ENCODE results near the gene CFAP77. TPM values are rescaled to one million over a fixed set of nuclear protein-coding genes. Genes with fewer than 3 reads are reported as not detected.

The CFAP77 gene
- total RNA-seq, 2 experiments from 2014 or later, result not detected

GRCh38 chr9:132584601-132585560 is 174.9 kb downstream of the CFAP77 start:
- Mint-ChIP-seq H3K9me3 (no peaks in the 10 kb centered on the region), H3K36me3 (ENCODE audit: low read depth) (no peaks in the 10 kb centered on the region), H3K4me3 (no peak overlapping the region), H3K27ac (no peak overlapping the region), H3K4me1 (ENCODE audit: low read depth) (peaks cover 12% of the 10 kb centered on the region), H3K27me3 (peaks cover 78% of the 10 kb centered on the region)
- CTCF ChIA-PET, result interaction anchor here (1.6 kb wide), 1 partner anchor 10 kb away, joined by 6 read pairs; no protein-coding TSS in a partner anchor
- DNase-seq, result no peak
- TF ChIP-seq CTCF (IDR thresholded peaks at IDR 0.05), result no peak
- intact Hi-C loops (cut with micrococcal nuclease), result no loop called here
- POLR2A ChIA-PET, result interaction anchor here (1.2 kb wide), 1 partner anchor 9 kb away, joined by 3 read pairs; no protein-coding TSS in a partner anchor
- ATAC-seq, result no peak

- DNase-seq (no peak), ATAC-seq (no peak)
- no peak overlapping the region for H3K27ac Mint-ChIP-seq
- H3K27me3 Mint-ChIP-seq, result peaks cover 77% of the 10 kb centered on the region
- peaks cover 16% of the 10 kb centered on the region for H3K4me1 Mint-ChIP-seq (ENCODE audit: low read depth)
- TF ChIP-seq CTCF (IDR thresholded peaks at IDR 0.05), result no peak
- H3K9me3 Mint-ChIP-seq, result no peaks in the 10 kb centered on the region
- POLR2A ChIA-PET, result interaction anchor here (1.2 kb wide), 1 partner anchor 10 kb away, joined by 3 read pairs; no protein-coding TSS in a partner anchor
- CTCF ChIA-PET, result interaction anchor here (0.8 to 1.6 kb wide), 3 partner anchors 12 to 172 kb away, joined by 3 to 6 read pairs (median 4); no protein-coding TSS in a partner anchor
- intact Hi-C loops (cut with micrococcal nuclease), result no loop called here
- H3K36me3 Mint-ChIP-seq (ENCODE audit: low read depth), result no peaks in the 10 kb centered on the region
- H3K4me3 Mint-ChIP-seq, result no peak overlapping the region
Measured at GRCh38 chr9:132585954-132586829, 176.2 kb downstream of the CFAP77 start.

GRCh38 chr9:132586830-132587591 is 177.0 kb downstream of the CFAP77 start:
- peaks cover 74% of the 10 kb centered on the region for H3K27me3 Mint-ChIP-seq
- H3K4me3 Mint-ChIP-seq, result no peak overlapping the region
- ATAC-seq (no peak), DNase-seq (no peak)
- no peaks in the 10 kb centered on the region for H3K36me3 Mint-ChIP-seq (ENCODE audit: low read depth)
- CTCF ChIA-PET, result interaction anchor here (1.2 to 1.6 kb wide), 3 partner anchors 11 to 172 kb away, joined by 4 to 6 read pairs (median 4); no protein-coding TSS in a partner anchor
- no peaks in the 10 kb centered on the region for H3K9me3 Mint-ChIP-seq
- intact Hi-C loops (cut with micrococcal nuclease), result no loop called here
- TF ChIP-seq CTCF (IDR thresholded peaks at IDR 0.05), result no peak
- POLR2A ChIA-PET, result no interaction called here
- no peak overlapping the region for H3K27ac Mint-ChIP-seq
- peaks cover 12% of the 10 kb centered on the region for H3K4me1 Mint-ChIP-seq (ENCODE audit: low read depth)

GRCh38 chr9:132587592-132587955 is 177.6 kb downstream of the CFAP77 start:
- no peak for DNase-seq
- intact Hi-C loops (cut with micrococcal nuclease), result no loop called here
- no peaks in the 10 kb centered on the region for H3K36me3 Mint-ChIP-seq (ENCODE audit: low read depth)
- H3K27ac Mint-ChIP-seq, result no peak overlapping the region
- no peak for ATAC-seq
- H3K27me3 Mint-ChIP-seq, result peaks cover 71% of the 10 kb centered on the region
- ChIA-PET POLR2A (no interaction called here), CTCF (interaction anchor here (1.2 kb wide), 1 partner anchor 12 kb away, joined by 4 read pairs; no protein-coding TSS in a partner anchor)
- no peak for TF ChIP-seq CTCF (IDR thresholded peaks at IDR 0.05)
- no peaks in the 10 kb centered on the region for H3K9me3 Mint-ChIP-seq
- no peak overlapping the region for H3K4me3 Mint-ChIP-seq
- peaks cover 10% of the 10 kb centered on the region for H3K4me1 Mint-ChIP-seq (ENCODE audit: low read depth)

Measured in activated CD8-positive, alpha-beta T cell treated with anti-CD3 and anti-CD28 coated beads for 36 hours (primary cell).